ENCODE results near the gene PLEKHS1.
"Not testable (repeated sequence)": the region's sequence is repeated elsewhere in the genome, so short reads cannot be mapped to it uniquely, and the experiment has no call there.

PLEKHS1 gene

DNA sequence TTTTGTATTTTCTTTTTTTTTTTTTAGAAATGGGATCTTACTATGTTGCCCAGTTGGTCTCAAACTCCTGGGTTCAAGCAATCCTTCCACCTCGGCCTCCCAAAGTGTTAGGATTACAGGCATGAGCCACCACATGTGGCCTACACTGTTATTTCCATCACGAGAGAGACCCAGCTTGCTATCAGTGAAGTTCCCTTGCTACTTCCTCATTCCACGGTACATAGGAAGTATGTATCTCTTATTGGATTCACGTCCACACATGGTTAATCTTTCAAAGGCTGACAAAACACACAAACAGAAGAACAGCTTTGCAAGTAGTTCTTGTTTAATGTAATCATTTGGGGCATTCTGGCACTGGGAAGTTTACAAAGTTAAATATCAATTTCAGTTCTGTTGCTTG is 51.5 kb downstream of the PLEKHS1 start:
- DNase-seq = no peak

DNA sequence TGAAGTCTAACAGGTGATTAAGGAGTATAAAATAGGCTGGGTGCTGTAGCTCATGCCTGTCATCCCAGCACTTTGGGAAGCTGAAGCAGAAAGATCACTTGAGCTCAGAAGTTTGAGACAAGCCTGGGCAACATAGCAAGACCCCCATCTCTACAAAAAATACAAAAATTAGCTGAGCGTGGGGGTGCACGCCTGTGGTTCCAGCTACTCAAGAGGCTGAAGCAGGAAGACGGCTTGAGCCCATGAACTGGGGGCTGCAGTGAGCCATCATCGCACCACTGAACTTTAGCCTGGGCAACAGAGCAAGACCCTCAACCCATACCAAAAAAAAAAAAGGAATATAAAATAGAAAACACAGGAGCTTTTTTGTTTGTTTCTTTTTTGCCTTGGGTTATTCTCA is 55.0 kb downstream of the PLEKHS1 start:
- DNase-seq = no peak

DNA sequence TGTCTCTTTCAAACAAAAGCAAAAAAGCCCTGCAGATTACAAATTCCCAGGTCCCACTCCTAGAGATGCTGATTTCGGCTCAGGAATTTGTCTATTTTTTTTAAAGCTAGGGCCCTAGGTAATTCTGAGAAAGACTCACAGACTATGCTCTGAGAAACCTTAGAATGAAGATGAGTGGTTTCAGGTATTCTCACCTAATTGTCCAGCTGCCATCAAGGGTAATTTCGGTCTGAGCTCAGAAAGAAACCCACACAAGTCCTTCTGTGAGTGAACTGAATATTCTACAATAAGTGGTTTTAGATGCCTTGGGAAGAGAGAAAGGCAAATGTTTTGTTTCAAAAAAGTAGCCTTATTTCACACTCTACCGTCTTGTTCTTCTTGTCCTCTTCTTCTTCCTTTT is 56.7 kb downstream of the PLEKHS1 start:
- DNase-seq = no peak

DNA sequence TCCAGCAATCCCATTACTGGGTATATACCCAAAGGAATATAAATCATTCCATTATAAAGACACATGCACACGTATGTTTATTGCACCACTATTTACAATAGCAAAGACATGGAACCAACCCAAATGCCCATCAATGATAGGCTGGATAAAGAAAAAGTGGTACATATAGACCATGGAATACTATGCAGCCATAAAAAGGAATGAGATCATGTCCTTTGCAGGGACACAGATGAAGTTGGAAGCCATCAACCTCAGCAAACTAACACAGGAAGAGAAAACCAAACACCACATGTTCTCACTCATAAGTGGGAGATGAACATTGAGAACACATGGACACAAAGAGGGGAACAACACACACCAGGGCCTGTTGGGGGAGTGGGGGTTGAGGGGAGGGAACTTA is 63.2 kb downstream of the PLEKHS1 start:
- not testable (repeated sequence) for DNase-seq

DNA sequence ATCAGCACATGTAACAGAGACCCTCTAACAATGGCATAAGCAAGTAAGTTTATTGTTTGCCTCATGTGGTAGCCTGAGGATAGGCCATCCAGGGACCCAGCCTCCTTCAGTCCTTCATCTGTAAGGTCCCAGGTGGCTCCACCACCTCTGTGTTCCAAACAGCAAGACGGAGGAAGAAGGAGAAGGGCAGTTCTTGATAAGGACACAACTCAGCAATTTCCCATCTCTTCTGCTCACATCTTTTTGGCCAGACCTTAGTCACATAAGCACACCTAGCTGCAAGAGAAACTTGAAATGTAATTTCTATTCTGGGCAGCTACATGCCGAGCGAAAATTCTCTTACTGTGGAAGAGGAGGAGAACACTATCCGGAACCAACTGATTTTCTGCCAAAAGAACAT is 68.5 kb downstream of the PLEKHS1 start:
- no peak for DNase-seq

DNA sequence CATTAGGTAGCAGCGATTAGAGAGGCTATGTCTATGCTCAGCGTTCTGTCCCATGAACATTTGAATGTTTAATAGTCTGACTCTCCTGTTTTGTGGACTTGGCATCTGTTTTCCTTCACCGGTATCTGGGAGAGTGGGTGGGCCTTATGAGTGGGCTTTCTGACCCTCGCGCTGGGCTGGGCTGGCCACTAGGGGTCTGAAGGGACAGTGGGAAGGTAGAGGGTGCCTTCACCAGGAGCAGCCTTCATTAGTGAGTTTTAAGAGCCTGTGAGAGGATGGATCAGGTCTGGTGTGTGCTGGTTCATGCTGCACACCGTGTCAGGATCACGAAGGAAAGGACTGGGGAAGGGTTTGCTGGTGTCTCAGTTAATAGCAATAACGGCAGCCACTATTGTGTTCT is 69.0 kb downstream of the PLEKHS1 start:
- DNase-seq = no peak

DNA sequence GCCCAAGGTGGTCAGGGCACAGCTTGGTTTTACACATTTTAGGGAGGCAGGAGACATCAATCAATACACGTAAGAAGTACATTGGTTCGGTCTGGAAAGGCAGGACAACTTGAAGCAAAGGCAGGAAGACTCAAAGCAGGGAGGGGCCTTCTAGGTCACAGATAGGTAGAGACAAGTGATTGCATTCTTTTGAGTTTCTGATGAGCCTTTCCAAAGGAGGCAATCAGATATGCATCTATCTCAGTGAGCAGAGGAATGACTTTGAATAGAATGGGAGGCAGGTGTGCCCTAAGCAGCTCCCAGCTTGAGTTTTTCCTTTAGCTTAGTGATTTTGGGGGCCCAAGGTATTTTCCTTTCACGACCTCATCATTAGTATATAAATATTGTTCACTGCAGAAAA is 69.8 kb downstream of the PLEKHS1 start:
- not testable (repeated sequence) for DNase-seq

DNA sequence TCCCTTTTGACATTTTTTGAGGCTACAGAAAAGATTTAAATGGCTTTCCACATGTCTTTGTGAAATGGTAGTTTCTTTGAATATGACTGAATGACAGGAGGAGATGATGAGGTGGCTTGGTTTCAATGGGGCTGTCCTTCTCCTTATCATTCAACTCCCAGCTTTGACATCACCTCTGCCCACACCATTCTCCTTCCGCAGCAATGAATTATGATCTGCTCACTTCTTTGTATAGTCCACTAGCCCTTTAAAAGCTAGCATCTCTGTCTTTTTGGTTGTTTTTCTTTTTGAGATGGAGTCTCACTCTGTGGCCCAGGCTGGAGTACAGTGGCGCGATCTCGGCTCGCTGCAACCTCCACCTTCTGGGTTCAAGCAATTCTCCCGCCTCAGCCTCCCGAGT is 70.7 kb downstream of the PLEKHS1 start:
- no peak for DNase-seq

DNA sequence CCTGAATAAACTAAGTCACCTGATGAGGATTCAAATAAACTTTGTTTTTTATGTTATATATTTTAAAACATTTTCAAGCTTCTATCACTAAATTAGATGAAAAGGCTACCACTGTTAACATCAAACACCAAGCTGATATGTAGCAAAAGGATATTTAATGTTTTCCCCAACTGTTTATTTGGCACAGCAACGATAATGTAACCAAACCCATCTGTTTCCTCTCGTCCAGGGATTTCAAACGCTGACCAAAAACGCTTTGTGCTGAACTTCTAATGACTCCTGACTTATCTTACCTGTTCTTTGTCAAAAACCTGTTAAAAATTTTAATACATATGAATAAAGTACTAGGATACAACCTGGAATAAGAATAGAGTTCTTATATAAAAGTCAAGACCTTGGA is 71.9 kb downstream of the PLEKHS1 start:
- DNase-seq = no peak

DNA sequence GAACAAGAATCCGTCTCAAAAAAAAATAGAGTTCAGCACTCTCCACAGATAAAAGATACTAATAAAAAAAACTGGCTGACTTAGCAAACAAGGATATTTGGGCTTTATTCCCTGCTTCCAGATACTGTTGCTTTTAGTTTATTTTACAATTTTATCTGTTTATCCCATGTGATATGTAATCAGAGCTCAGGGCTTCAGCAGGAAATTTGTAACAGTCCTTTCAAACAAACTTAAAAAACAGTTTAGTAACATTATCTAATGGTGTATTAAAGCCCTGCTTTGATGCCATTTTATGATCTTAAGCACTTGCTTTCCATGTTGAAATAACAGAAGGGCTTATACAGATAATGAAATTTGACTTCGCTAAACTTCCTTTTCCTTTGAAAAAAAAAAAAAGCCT is 74.3 kb downstream of the PLEKHS1 start:
- no peak for DNase-seq

DNA sequence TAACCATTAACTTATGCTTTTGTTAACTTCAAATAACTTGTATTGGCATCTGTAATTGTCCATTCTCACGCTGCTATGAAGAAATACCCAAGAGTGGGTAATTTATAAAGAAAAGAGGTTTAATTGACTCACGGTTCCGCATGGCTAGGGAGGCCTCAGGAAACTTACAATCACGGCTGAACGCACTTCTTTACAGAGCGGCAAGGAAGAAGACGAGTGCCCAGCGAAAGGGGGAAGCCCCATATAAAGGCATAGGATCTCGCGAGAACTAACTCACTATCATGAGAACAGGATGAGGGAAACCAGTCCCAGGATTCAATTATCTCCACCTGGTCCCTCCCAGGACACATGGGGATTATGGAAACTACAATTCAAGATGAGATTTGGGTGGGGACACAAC is 77.1 kb downstream of the PLEKHS1 start:
- DNase-seq = not testable (repeated sequence)
